Adipocyte (in vitro differentiated cells): ENCODE data around the gene EXOC8.

ENCODE experiments used
- DNase-seq: peaks from one replicate; pipeline ENCODE4 v3.0.0-alpha.2; 2015; ENCODE audit warnings: low read depth
- H3K27me3 ChIP-seq: replicated peaks from 2 replicates; pipeline ENCODE4 v1.7.0; 2013; ENCODE audit warnings: mild to moderate bottlenecking, low read length, moderate library complexity; ENCODE audit not compliant: control insufficient read depth, insufficient read depth
- H3K36me3 ChIP-seq: 2 replicates; pipeline ENCODE4 v1.7.0; 2013; ENCODE audit warnings: low read length, mild to moderate bottlenecking, moderate library complexity; ENCODE audit not compliant: control insufficient read depth, insufficient read depth, severe bottlenecking
- H3K4me1 ChIP-seq: 2 replicates; pipeline ENCODE4 v1.7.0; 2013; ENCODE audit warnings: mild to moderate bottlenecking, low read length, moderate library complexity; ENCODE audit not compliant: control insufficient read depth, insufficient read depth
- H3K4me3 ChIP-seq: 2 replicates; pipeline ENCODE4 v1.7.0; 2013; ENCODE audit warnings: mild to moderate bottlenecking, low read length, moderate library complexity
- H3K9ac ChIP-seq: 2 replicates; pipeline ENCODE4 v1.7.0; 2013; ENCODE audit warnings: mild to moderate bottlenecking, low read length, moderate library complexity
- H3K9me3 ChIP-seq: 2 replicates; pipeline ENCODE4 v1.7.0; 2013; ENCODE audit warnings: mild to moderate bottlenecking, low read length, moderate library complexity; ENCODE audit not compliant: control insufficient read depth

The EXOC8 gene

GRCh38 chr1:231332761-231333160 lies 4.9 kb downstream of the EXOC8 start:
- no peaks in the 10 kb centered on the region for H3K9me3 ChIP-seq
- peaks cover 41% of the 10 kb centered on the region for H3K4me1 ChIP-seq
- DNase-seq, result no peak
- H3K36me3 ChIP-seq, result peaks cover 6% of the 10 kb centered on the region
- H3K4me3 ChIP-seq, result peak overlapping the region; percentile 89
- H3K27me3 ChIP-seq, result no peaks in the 10 kb centered on the region
- no peak overlapping the region for H3K9ac ChIP-seq

- no peak overlapping the region for H3K4me3 ChIP-seq
- no peak overlapping the region for H3K9ac ChIP-seq
- peaks cover 19% of the 10 kb centered on the region for H3K4me1 ChIP-seq
- H3K36me3 ChIP-seq, result peaks cover 6% of the 10 kb centered on the region
- no peak for DNase-seq
- H3K9me3 ChIP-seq, result no peaks in the 10 kb centered on the region
- H3K27me3 ChIP-seq, result no peaks in the 10 kb centered on the region
These were observed 8.2 kb downstream of the EXOC8 start for GRCh38 chr1:231329483-231329882.

GRCh38 chr1:231327617-231328016 lies 10.0 kb downstream of the EXOC8 start:
- Histone ChIP-seq H3K9me3 (no peaks in the 10 kb centered on the region), H3K9ac (no peak overlapping the region), H3K4me3 (no peak overlapping the region), H3K27me3 (no peaks in the 10 kb centered on the region), H3K36me3 (peaks cover 6% of the 10 kb centered on the region), H3K4me1 (peaks cover under 1% of the 10 kb centered on the region)
- DNase-seq, result no peak

DNA sequence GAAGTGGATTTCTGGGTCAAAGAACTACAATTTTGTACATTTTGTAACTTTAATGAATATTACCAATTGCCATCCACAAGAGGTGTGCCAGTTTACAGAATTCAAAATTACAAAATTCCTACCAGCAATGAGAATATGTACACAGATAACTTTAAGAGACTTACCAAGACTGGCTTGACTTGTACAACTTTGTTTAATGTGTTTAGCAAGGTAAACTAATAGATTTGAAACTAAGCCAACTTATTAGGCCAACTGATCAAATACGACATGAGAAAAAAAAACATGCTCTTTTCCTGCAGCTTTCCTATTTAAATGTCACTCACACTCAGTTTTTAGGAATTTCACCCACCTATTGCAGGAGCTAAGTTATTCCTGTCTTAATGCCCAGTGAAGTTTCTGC lies 11.4 kb downstream of the EXOC8 start:
- DNase-seq, result no peak
- H3K9ac ChIP-seq, result no peak overlapping the region
- H3K4me3 ChIP-seq, result no peak overlapping the region
- peaks cover under 1% of the 10 kb centered on the region for H3K36me3 ChIP-seq
- H3K4me1 ChIP-seq, result no peaks in the 10 kb centered on the region
- no peaks in the 10 kb centered on the region for H3K9me3 ChIP-seq
- H3K27me3 ChIP-seq, result no peaks in the 10 kb centered on the region

DNA sequence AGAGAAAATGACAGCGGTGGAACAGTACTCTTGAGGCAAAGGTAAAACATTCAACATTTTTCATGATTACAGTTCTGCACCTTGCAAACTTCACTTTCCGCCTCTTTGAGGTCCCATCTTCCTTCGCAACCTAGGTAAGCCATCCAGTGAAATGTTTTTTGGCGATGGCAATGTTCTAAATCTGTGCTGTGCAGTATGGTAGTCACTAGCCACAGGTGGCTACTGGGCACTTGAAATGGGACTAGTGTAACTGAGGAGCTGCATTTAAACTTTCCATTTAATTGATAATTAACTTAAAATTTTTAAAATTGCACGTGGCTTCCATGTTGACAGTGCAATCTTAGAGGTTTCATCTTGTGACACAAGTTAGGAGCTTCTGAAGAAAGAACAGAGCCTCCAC lies 13.0 kb downstream of the EXOC8 start:
- Histone ChIP-seq H3K9me3 (no peaks in the 10 kb centered on the region), H3K36me3 (no peaks in the 10 kb centered on the region), H3K4me1 (no peaks in the 10 kb centered on the region), H3K27me3 (no peaks in the 10 kb centered on the region), H3K4me3 (no peak overlapping the region), H3K9ac (no peak overlapping the region)
- DNase-seq, result no peak

- no peak overlapping the region for H3K9ac ChIP-seq
- no peaks in the 10 kb centered on the region for H3K36me3 ChIP-seq
- H3K4me1 ChIP-seq, result no peaks in the 10 kb centered on the region
- H3K27me3 ChIP-seq, result no peaks in the 10 kb centered on the region
- no peaks in the 10 kb centered on the region for H3K9me3 ChIP-seq
- no peak for DNase-seq
- H3K4me3 ChIP-seq, result no peak overlapping the region
These were observed 14.6 kb downstream of the EXOC8 start for GRCh38 chr1:231322880-231323530.

DNA sequence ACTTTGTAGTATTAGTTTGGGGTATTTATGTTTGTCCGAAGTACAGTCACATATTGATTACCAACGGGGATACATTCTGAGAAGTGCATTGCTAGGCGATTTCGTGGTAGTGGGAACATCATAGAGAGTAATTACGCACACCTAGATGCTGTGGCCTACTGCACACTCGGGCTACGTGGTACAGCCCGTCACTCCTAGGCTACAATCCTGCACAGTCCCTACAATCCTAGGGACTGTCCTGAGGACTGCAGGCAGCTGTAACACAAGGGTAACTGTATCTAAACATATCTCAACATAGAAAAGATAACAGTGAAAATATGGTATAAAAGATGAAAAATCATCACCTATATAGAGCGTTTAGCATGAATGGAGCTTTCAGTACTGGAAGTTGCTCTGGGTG lies 18.6 kb downstream of the EXOC8 start:
- H3K9me3 ChIP-seq, result no peaks in the 10 kb centered on the region
- no peaks in the 10 kb centered on the region for H3K36me3 ChIP-seq
- no peak for DNase-seq
- H3K9ac ChIP-seq, result no peak overlapping the region
- no peak overlapping the region for H3K4me3 ChIP-seq
- no peaks in the 10 kb centered on the region for H3K4me1 ChIP-seq
- H3K27me3 ChIP-seq, result no peaks in the 10 kb centered on the region

DNA sequence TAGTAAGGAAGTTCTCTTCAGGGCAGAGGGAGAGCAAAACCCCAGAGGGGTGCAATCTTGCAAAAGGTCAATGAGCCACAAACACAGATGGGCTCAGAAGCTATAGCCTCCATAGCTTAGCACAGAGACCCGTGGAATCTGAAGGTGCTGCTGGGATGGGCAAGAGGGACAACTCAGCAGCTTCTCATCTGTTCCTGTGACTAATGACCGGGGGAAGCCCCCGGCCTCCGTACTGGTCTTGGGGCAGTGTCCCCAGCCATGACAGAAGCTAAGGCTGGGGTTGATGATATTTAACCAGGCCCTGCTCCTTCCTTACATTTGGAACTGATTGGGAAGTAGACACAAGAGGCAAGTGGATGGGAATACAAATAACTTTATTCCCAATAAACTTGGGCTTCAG lies 19.1 kb downstream of the EXOC8 start:
- Histone ChIP-seq H3K4me1 (no peaks in the 10 kb centered on the region), H3K36me3 (no peaks in the 10 kb centered on the region), H3K9me3 (no peaks in the 10 kb centered on the region), H3K9ac (no peak overlapping the region), H3K27me3 (no peaks in the 10 kb centered on the region), H3K4me3 (no peak overlapping the region)
- no peak for DNase-seq

GRCh38 chr1:231318015-231318355 lies 19.7 kb downstream of the EXOC8 start:
- DNase-seq, result no peak
- no peaks in the 10 kb centered on the region for H3K36me3 ChIP-seq
- no peaks in the 10 kb centered on the region for H3K4me1 ChIP-seq
- H3K9ac ChIP-seq, result no peak overlapping the region
- no peaks in the 10 kb centered on the region for H3K9me3 ChIP-seq
- no peaks in the 10 kb centered on the region for H3K27me3 ChIP-seq
- H3K4me3 ChIP-seq, result no peak overlapping the region

- Histone ChIP-seq H3K9ac (no peak overlapping the region), H3K9me3 (no peaks in the 10 kb centered on the region), H3K4me3 (no peak overlapping the region), H3K27me3 (no peaks in the 10 kb centered on the region), H3K36me3 (no peaks in the 10 kb centered on the region), H3K4me1 (no peaks in the 10 kb centered on the region)
- DNase-seq, result no peak
These were observed 20.2 kb downstream of the EXOC8 start for GRCh38 chr1:231317306-231318014.

- H3K4me3 ChIP-seq, result no peak overlapping the region
- H3K36me3 ChIP-seq, result no peaks in the 10 kb centered on the region
- H3K4me1 ChIP-seq, result no peaks in the 10 kb centered on the region
- no peaks in the 10 kb centered on the region for H3K27me3 ChIP-seq
- H3K9me3 ChIP-seq, result no peaks in the 10 kb centered on the region
- H3K9ac ChIP-seq, result no peak overlapping the region
- peak; percentile 40 for DNase-seq
These were observed 21.8 kb downstream of the EXOC8 start for GRCh38 chr1:231315887-231316286.

- no peak for DNase-seq
These were observed 24.0 kb downstream of the EXOC8 start for GRCh38 chr1:231313661-231314060.

More at GRCh38 chr1:231313661-231314060, 24.0 kb downstream of the EXOC8 start:
- no peaks in the 10 kb centered on the region for H3K27me3 ChIP-seq
- no peak overlapping the region for H3K9ac ChIP-seq
- no peaks in the 10 kb centered on the region for H3K36me3 ChIP-seq
- no peak overlapping the region for H3K4me3 ChIP-seq
- no peaks in the 10 kb centered on the region for H3K9me3 ChIP-seq
- H3K4me1 ChIP-seq, result no peaks in the 10 kb centered on the region
